ENCODE results near the gene FXR2. TPM values are rescaled to one million over a fixed set of nuclear protein-coding genes. Genes with fewer than 3 reads are reported as not detected.

FXR2 gene
- total and polyA plus RNA-seq, 2 donors (not counting 1 experiment from before 2014, with no cell fraction given), result 22.0 to 46.6 TPM

- no peak overlapping the region for H3K4me2 ChIP-seq (ENCODE audit: extremely low read depth, insufficient read depth, low read length)
- TF ChIP-seq EZH2 (IDR thresholded peaks at IDR 0.05; ENCODE audit: low read length, missing control alignments), result no peak
- H3K27me3 ChIP-seq (ENCODE audit: control insufficient read depth, insufficient read depth, low read length), result no peaks in the 10 kb centered on the region
Observed at GRCh38 chr17:7552621-7553051, 62.1 kb downstream of the FXR2 start.

GRCh38 chr17:7551396-7551795 lies 63.3 kb downstream of the FXR2 start:
- H3K4me3 ChIP-seq (replicated peaks in 1 of 4; ENCODE audit: control extremely low read depth in 1 of 4, insufficient read depth in 1 of 4, low read depth in 3 of 4, low read length in 4 of 4), result no peak overlapping the region
- H3K4me1 ChIP-seq (ENCODE audit: control insufficient read depth, extremely low read depth, insufficient read depth, low read length), result peaks cover 4% of the 10 kb centered on the region
- no peak overlapping the region for H3K9ac ChIP-seq (ENCODE audit: insufficient read depth, low read length)
- H4K20me1 ChIP-seq (ENCODE audit: control insufficient read depth, extremely low read depth, insufficient read depth, low read length), result no peaks in the 10 kb centered on the region
- no peaks in the 10 kb centered on the region for H3K27me3 ChIP-seq (ENCODE audit: control insufficient read depth, insufficient read depth, low read length)
- no peaks in the 10 kb centered on the region for H3K79me2 ChIP-seq (ENCODE audit: control insufficient read depth, insufficient read depth, low read length)
- DNase-seq (ENCODE audit: low read depth in 2 of 2), result no peak
- no peak overlapping the region for H3K27ac ChIP-seq (ENCODE audit: insufficient read depth, low read length)
- H3K36me3 ChIP-seq (ENCODE audit: control insufficient read depth, insufficient read depth, low read length), result no peaks in the 10 kb centered on the region
- no peak overlapping the region for H3K4me2 ChIP-seq (ENCODE audit: extremely low read depth, insufficient read depth, low read length)
- no peak for TF ChIP-seq EZH2 (IDR thresholded peaks at IDR 0.05; ENCODE audit: low read length, missing control alignments)
- TF ChIP-seq CTCF (conservative IDR thresholded peaks at IDR 0.05 in 1 of 2, IDR thresholded peaks at IDR 0.05 in 1 of 2; ENCODE audit: low read depth in 1 of 2, low read length in 2 of 2), result no peak
- no peak overlapping the region for H2AFZ ChIP-seq (ENCODE audit: low read length)
- no peaks in the 10 kb centered on the region for H3K9me3 ChIP-seq (ENCODE audit: control insufficient read depth, insufficient read depth, low read depth, low read length)

More at GRCh38 chr17:7552621-7553051, 62.1 kb downstream of the FXR2 start:
- no peaks in the 10 kb centered on the region for H3K36me3 ChIP-seq (ENCODE audit: control insufficient read depth, insufficient read depth, low read length)
- no peaks in the 10 kb centered on the region for H3K79me2 ChIP-seq (ENCODE audit: control insufficient read depth, insufficient read depth, low read length)
- H3K4me1 ChIP-seq (ENCODE audit: control insufficient read depth, extremely low read depth, insufficient read depth, low read length), result peaks cover 4% of the 10 kb centered on the region
- DNase-seq (ENCODE audit: low read depth in 2 of 2), result no peak
- no peak overlapping the region for H3K9ac ChIP-seq (ENCODE audit: insufficient read depth, low read length)
- H3K4me3 ChIP-seq (replicated peaks in 1 of 4; ENCODE audit: control extremely low read depth in 1 of 4, insufficient read depth in 1 of 4, low read depth in 3 of 4, low read length in 4 of 4), result no peak overlapping the region
- no peak overlapping the region for H2AFZ ChIP-seq (ENCODE audit: low read length)
- H3K27ac ChIP-seq (ENCODE audit: insufficient read depth, low read length), result no peak overlapping the region
- H4K20me1 ChIP-seq (ENCODE audit: control insufficient read depth, extremely low read depth, insufficient read depth, low read length), result no peaks in the 10 kb centered on the region
- H3K9me3 ChIP-seq (ENCODE audit: control insufficient read depth, insufficient read depth, low read depth, low read length), result no peaks in the 10 kb centered on the region

GRCh38 chr17:7550344-7550743 lies 64.4 kb downstream of the FXR2 start:
- H3K9me3 ChIP-seq (ENCODE audit: control insufficient read depth, insufficient read depth, low read depth, low read length), result no peaks in the 10 kb centered on the region
- no peak overlapping the region for H2AFZ ChIP-seq (ENCODE audit: low read length)
- peaks cover 4% of the 10 kb centered on the region for H3K4me1 ChIP-seq (ENCODE audit: control insufficient read depth, extremely low read depth, insufficient read depth, low read length)
- no peaks in the 10 kb centered on the region for H3K27me3 ChIP-seq (ENCODE audit: control insufficient read depth, insufficient read depth, low read length)
- H3K27ac ChIP-seq (ENCODE audit: insufficient read depth, low read length), result no peak overlapping the region
- no peak for DNase-seq (ENCODE audit: low read depth in 2 of 2)
- no peak for TF ChIP-seq CTCF (conservative IDR thresholded peaks at IDR 0.05 in 1 of 2, IDR thresholded peaks at IDR 0.05 in 1 of 2; ENCODE audit: low read depth in 1 of 2, low read length in 2 of 2)
- no peak for TF ChIP-seq EZH2 (IDR thresholded peaks at IDR 0.05; ENCODE audit: low read length, missing control alignments)
- no peaks in the 10 kb centered on the region for H3K36me3 ChIP-seq (ENCODE audit: control insufficient read depth, insufficient read depth, low read length)
- H3K4me2 ChIP-seq (ENCODE audit: extremely low read depth, insufficient read depth, low read length), result no peak overlapping the region
- H3K9ac ChIP-seq (ENCODE audit: insufficient read depth, low read length), result no peak overlapping the region
- no peak overlapping the region for H3K4me3 ChIP-seq (replicated peaks in 1 of 4; ENCODE audit: control extremely low read depth in 1 of 4, insufficient read depth in 1 of 4, low read depth in 3 of 4, low read length in 4 of 4)
- H4K20me1 ChIP-seq (ENCODE audit: control insufficient read depth, extremely low read depth, insufficient read depth, low read length), result no peaks in the 10 kb centered on the region
- no peaks in the 10 kb centered on the region for H3K79me2 ChIP-seq (ENCODE audit: control insufficient read depth, insufficient read depth, low read length)
